Measurements from ENCODE around the gene PTPRU.
"Not testable (repeated sequence)": the region's sequence is repeated elsewhere in the genome, so short reads cannot be mapped to it uniquely, and the experiment has no call there.

Gene PTPRU

DNA sequence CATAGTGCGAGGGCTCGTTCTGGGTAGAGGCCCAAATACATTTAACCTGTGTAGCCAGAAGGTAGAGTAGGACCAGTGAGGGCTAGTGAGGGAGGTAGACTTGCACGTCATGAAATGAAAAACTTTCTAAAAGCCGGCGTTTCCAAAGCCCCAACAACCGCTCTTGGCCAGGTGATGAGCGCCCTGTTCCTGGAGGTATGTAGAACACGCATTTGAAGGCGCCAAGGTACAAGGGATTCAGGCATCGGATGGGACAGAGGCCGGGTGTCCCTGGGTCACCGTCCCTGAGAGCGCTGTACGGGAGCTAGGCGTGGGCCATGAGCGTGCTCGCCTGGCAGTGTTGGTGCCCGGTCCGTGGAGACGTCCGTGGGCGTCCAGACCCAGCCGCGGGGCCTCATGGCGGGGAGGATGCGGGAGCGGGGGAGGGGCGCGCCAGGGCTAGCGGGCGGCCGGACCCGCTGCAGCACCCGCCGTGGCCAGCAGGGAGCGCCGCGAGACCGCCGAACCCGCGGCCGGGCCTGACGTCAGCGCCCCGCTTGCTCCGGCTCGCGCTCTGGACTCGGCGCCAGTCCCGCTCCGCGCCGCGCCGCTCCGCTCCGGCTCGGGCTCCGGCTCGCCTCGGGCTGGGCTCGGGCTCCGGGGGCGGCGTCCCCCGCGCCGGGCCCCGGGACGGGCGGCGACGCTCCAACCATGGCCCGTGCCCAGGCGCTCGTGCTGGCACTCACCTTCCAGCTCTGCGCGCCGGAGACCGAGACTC is at the start of gene PTPRU:
PTPRU (plus strand) TSS at position 568 of the 757 bp plus-strand sequence; CDS start at position 691, 123 bp downstream.
- DNase-seq: peak; percentile 65 to 75 (median 69)

- DNase-seq: no peak
Measured at GRCh38 chr1:29186707-29187106, 49.6 kb upstream of the PTPRU start.

GRCh38 chr1:29190718-29191117 is 45.6 kb upstream of the PTPRU start:
- DNase-seq: no peak

DNA sequence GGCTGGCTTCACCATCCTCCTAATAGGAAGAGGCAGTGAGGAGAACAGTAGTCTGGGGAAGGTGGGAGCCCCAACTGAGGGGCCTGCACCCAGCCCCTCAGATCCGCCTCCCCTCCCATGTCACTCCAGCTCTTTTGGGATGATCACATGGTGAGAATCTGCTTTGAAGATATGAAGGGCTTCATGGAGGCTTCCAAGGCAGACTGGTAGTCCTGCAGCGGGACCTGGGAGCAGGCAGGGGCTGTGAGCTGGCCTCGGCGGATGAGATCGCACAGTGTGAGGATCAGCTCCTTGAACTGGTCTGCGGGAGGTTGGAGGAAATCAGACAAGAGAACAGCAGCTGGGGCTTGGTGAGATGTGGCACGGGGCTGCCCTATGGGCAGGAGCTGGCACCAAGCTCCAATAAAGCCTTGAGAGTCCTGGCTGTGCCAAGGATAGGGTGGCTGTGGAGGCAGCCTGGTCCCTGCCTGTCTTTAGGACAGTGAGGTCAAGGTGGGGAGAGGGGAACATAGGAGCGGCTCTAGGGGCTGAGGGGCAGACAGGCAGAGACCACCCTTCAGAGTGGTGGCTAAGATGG is 42.4 kb upstream of the PTPRU start:
- DNase-seq: no peak

DNA sequence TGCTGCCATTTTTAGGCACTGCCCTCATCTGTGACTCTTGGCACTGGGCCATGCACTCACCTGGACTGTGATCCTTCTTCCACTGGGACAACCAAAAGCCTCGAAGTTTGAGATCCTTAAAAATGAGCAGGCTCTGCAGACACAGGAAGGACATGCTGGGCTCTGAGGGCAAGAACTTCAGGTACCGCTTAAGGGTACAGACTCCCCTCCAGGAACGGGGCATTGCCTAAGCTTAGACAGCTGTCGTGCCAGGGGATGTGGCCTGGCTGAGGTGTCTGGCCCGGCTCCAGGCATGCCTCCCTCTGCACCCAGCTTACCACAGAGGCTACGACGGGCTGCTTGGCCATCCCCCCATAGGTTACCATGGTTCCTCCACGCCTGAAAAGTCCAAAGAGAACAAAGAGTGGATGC is 40.4 kb upstream of the PTPRU start:
- no peak for DNase-seq

DNA sequence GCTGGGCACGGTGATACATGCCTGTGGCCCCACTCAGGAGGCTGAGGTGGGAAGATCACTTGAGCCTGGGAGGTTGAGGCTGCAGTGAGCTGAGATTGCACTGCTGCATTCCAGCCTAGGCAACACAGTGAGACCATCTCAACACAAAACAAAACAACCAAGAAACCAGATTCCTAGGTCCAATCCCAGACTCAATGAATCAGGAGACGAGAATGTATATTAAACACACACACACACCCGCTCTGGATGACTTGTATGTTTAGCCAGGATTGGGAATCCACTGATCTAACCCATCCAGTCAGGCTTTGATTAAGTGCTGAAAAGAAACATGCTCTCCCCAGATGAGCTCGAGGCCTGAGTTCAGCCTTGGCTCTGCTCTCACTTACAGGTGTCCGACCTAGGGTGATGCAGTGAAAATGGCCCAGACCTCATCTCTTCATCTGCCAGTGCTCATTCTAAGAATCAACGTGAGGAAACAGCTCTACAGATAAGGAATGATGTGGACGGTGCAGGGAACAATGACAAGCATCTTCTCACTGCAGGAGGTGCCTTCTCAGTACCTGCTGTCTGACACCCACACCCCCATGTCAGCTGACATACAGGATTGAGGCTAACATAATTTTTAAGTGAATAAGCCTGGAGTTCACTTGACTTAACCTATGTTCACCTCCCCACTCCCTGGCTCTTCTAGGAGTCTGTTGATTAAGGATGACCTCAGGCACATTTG is 39.3 kb upstream of the PTPRU start:
- DNase-seq: no peak

DNA sequence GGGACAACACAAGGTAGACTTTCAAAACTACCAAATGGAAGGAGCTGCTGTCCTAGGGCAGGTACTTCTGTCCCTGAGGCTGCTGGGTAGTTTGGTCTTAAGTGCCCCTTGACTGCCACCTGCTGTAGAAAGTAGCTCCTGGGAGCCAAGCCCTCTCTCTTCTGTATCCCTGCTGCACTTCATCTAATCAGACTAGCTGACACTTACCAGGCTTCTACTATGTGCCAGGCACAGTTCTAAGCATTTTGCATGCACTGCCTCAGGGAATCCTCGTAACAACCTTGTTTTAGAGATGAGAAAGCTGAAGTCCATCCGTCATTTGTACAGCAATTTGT is 38.8 kb upstream of the PTPRU start:
- no peak for DNase-seq

DNA sequence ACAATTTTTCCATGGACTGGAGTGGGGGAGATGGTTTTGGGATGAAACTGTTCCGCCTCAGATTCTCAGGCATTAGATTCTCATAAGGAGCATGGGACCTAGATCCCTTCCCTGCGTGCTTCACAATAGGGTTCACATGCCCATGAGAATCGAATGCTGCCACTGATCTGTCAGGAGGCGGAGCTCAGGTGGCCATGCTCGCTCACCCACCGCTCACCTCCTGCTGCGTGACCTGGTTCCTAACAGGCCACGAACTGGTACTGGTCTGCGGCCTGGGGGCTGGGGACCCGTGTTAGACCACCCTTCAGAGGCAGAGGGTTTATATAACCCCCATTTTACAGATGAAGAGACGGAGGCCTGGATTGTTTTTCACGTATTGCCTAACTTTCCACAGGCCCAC is 38.3 kb upstream of the PTPRU start:
- DNase-seq: no peak

DNA sequence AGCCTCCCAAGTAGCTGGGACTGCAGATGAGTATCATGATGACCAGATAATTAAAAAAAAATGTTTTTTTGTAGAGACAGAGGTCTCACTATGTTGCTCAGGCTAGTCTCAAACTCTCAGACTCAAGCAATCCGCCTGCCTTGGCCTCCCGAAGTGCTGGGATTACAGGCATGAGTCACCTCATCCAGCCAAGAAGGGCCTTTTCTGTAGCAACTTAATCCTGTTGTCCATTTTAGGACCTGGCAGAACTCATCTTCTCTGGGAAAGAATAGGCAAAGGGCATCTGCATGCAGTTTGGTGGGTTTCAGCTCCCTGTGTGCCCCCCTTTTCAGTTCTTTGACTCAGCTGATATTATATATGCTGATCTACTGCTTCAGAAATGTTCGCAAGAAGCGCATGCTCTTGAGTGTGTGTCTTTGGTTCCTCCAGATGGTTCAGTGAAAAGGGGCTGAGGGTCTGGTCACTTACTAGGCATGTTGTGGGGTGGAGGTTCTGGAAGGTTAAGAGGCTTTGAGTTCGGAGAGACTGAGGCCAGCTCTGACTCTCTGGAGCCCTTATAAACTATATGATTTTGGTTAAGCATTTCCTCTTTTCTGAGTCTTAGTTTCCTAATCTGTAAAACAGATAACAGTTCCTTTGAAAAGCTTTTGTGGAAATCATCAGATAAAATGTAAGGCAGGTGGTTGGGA is 35.3 kb upstream of the PTPRU start:
- DNase-seq: no peak

DNA sequence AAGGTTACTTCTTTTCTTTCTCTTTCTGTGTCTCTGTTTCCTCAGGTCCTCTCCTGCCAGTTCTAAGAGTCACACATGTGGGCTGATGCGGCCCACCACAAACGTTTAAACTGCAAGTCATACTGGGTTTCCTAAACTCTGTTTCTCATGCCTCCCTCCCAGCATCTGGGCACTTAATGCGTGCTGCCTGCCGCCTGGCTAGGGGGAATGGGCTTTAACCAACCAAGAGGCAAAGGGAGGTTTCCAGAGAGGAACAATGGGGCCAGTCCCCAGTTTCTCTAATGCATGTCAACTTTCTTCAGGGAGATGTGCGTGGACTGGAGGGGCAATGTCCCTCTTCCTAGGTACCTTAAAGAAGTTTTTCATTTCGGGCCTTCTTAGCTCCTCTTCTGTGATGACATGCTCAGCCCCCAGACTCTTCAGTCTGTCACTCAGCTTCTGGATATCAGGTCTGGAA is 34.7 kb upstream of the PTPRU start:
- no peak for DNase-seq

GRCh38 chr1:29202053-29202452 is 34.3 kb upstream of the PTPRU start:
- DNase-seq: no peak

DNA sequence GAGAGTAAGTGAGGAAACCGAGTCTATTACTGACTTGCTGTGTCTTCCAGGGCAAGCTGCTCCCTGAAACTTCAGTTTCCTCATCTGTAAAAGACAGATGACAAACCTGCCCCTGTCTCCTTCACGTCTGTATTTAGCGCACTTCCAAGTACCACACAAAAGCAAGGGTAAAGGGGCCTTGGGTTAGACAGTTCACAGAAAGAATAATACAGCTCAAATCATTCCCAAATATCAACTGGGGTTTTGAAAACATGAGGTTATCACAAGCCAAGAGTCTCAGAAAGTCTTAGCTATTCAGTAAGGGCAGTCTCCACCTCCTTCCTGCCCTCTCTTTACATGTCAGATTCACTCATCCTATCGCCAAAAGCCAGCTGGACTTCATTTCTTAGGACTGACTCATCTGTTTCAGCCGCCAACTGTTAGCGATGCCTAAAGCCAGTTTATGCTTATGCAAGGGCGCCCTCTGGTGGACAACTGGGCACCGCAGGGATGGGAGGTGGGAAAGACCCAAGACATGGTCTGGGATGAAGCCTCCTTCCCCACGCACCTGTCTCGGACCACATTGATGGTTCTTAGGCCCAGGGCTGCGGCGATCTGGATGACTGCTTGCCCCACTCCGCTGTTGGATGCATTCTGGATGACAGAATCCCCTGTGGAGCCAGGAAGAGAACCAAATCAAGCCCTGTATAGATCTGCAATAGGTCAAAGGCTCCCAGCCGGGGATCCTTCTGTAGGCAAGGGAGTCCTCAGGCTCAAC is 33.6 kb upstream of the PTPRU start:
- peak; percentile 62 to 94 (median 84) for DNase-seq

DNA sequence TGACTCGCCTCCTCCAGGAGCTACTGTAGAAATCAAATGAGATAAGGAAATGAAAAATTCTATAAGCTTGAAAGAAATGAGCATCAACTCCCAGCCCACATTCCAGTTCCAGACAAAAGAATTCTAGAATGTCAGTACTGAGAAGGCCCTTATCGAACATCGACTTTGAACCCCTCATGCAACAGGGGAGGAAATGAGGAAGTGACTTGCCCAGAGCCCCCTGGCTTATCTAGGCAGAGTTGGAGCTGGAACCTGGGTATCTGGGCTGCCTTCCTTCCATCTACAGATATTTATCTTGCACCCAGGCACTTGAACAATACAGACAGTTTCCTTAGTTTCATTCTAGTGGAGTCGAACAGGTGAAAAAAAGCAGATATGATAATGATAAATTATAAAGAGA is 27.9 kb upstream of the PTPRU start:
- no peak for DNase-seq

DNA sequence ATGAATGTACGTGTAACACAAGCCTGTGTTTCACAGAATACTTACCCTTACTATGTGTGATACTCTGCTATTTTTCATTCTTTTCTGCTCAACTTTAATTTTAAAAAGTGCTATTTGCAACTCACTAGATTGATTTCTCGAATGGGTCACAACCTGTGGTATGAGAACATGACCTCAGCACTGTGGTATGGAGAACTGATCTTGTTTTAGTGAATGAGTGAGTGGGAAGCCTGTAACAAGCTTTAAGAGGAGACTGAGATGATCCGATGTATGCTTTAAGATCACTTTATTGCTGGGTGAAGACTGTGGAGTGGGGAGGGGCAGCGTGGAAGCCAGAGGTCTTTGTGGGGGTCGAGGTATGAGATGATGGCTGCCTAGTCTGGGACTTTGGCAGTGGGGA is 27.1 kb upstream of the PTPRU start:
- no peak for DNase-seq

GRCh38 chr1:29210278-29211085 is 25.8 kb upstream of the PTPRU start:
- DNase-seq: no peak

DNA sequence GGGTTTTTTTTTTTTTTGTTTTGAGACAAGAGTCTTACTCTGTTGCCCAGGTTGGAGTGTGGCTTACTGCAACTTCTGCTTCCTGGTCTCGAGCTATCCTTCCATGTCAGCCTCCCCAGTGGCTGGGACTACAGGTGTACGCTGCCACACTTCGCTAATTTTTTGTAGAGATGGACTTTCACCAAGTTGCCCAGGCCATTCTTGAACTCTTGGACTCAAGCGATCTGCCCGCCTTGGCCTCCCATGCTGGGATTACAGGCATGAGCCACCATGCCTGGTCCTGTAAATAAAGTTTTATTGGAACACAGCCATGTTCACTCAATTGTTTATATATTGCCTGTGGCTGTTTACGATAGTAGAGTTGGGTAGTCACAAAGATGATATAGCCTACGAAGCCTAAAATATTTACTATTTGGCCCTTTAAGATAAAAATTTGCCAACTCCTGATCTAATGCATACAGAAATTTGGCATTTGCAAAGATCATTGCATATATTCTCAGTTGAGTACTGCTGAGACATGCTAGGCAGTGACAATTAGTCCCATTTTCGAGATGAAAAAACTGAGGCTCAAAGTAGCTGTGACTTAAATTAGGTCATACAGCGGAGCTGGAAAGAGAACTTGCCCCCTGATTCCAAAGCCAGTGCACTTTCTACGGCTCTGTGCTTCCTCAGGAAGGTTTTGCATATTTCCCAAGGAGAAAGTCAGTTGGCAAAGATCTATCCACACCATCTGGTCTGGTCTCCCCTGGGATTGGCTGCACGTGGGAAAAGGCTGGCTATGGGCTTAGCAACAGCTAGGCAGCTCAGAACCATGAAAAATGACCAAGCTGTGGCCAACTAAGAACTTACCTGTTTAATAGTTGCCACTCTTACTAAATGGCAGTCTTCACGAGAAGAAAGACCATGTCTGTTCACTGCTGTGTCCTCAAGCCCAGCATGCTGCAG is 25.0 kb upstream of the PTPRU start:
- DNase-seq: no peak

- no peak for DNase-seq
Measured at GRCh38 chr1:29213055-29213454, 23.3 kb upstream of the PTPRU start.

GRCh38 chr1:29217633-29218032 is 18.7 kb upstream of the PTPRU start:
- no peak for DNase-seq

DNA sequence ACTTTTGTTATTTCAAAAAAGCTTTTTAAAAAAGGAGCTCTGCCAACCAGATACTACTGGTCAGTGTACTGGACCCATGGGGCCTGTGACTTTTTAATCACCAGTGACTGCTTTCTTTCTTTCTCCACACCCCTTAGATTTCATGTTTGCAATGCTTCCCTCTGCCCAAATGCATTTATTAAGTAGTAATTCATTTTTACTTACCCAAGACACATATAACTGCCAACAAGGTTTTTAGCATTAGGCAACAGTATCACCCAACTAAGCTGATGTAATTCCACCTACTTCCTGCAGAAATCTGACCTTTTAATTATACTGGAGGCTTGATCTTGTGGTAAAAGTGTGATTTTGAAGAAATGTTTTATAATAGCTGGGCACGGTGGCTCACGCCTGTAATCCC is 18.1 kb upstream of the PTPRU start:
- no peak for DNase-seq

GRCh38 chr1:29221296-29221695 is 15.0 kb upstream of the PTPRU start:
- DNase-seq: no peak

DNA sequence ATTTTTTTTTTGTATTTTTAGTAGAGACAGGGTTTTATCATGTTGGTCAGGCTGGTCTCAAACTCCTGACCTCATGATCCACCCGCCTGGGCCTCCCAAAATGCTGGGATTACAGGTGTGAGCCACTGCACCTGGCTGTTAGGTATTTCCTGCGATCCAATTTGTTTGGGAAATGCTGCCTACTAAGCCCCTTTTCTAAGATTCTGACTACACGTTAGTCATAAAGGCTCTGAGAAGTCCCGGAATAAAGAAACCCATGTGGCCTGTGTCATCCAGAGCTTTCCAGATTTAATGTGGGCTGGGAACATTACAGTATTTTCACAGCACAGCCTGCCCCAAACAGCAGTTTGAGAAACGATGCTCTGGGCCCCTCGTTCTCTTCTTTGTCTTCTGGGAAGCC is 14.1 kb upstream of the PTPRU start:
- DNase-seq: not testable (repeated sequence)
